ENCODE measurements around the gene CEACAM16. TPM values are rescaled to one million over a fixed set of nuclear protein-coding genes. Genes with fewer than 3 reads are reported as not detected.

Gene CEACAM16
- total and polyA plus RNA-seq, 9 of the 15 experiments (the other 6 are each of a cell fraction or from before 2014, with no cell fraction given): not detected

- TF ChIP-seq STAT6 (CRISPR knock-in tag; IDR thresholded peaks at IDR 0.05): no peak
- no peak for TF ChIP-seq ZNF511 (CRISPR knock-in tag; IDR thresholded peaks at IDR 0.05)
- TF ChIP-seq MECOM (CRISPR knock-in tag; IDR thresholded peaks at IDR 0.05): no peak
- no peak for TF ChIP-seq RREB1 (CRISPR knock-in tag; IDR thresholded peaks at IDR 0.05)
- no peak for TF ChIP-seq KDM5B (IDR thresholded peaks at IDR 0.05; ENCODE audit: insufficient replicate concordance, low read depth, low read length)
- no peak for TF ChIP-seq ZNF311 (CRISPR knock-in tag; IDR thresholded peaks at IDR 0.05)
- no peak for TF ChIP-seq ZSCAN29 (IDR thresholded peaks at IDR 0.05)
- no peak for TF ChIP-seq SRSF3 (IDR thresholded peaks at IDR 0.05; ENCODE audit: insufficient read depth, low read length)
- TF ChIP-seq XRCC5 (IDR thresholded peaks at IDR 0.05; ENCODE audit: low read depth, low read length): 0 out of 2 replicates have a peak, but pooled peaks have one; percentile 41
- TF ChIP-seq SLC30A9 (CRISPR knock-in tag; IDR thresholded peaks at IDR 0.05): no peak
- TF ChIP-seq NBN (IDR thresholded peaks at IDR 0.05; ENCODE audit: low read depth): 0 out of 2 replicates have a peak, but pooled peaks have one; percentile 37
- peak; percentile 41 to 56; a peak in 2 of 4 replicates for TF ChIP-seq FOXK2 (conservative IDR thresholded peaks at IDR 0.05 in 1 of 2, IDR thresholded peaks at IDR 0.05 in 1 of 2; ENCODE audit: low read depth in 2 of 2)
- peak; percentile 94 for TF ChIP-seq SMARCA5 (IDR thresholded peaks at IDR 0.05)
- TF ChIP-seq CEBPZ (IDR thresholded peaks at IDR 0.05; ENCODE audit: borderline replicate concordance, low read depth, low read length): no peak
These were observed 4.8 kb upstream of the CEACAM16 start (continued) for GRCh38 chr19:44694184-44694579.
